ENCODE data around the gene NRXN3.

- TF ChIP-seq CTCF (IDR thresholded peaks at IDR 0.05; ENCODE audit: poor library complexity, severe bottlenecking) (no peak), EZH2 (IDR thresholded peaks at IDR 0.05; ENCODE audit: borderline replicate concordance, insufficient read depth, low read length, poor library complexity, severe bottlenecking) (no peak), TAF1 (IDR thresholded peaks at IDR 0.05; ENCODE audit: low read depth) (no peak), REST (IDR thresholded peaks at IDR 0.05; ENCODE audit: borderline replicate concordance) (no peak), EP300 (conservative IDR thresholded peaks at IDR 0.05; ENCODE audit: poor library complexity, severe bottlenecking) (peak; percentile 74), SMC3 (conservative IDR thresholded peaks at IDR 0.05; ENCODE audit: poor library complexity) (no peak)
Observed at GRCh38 chr14:78664841-78665240, 494.7 kb downstream of the NRXN3 start.
